ENCODE measurements around the gene IL20.

IL20 gene

DNA sequence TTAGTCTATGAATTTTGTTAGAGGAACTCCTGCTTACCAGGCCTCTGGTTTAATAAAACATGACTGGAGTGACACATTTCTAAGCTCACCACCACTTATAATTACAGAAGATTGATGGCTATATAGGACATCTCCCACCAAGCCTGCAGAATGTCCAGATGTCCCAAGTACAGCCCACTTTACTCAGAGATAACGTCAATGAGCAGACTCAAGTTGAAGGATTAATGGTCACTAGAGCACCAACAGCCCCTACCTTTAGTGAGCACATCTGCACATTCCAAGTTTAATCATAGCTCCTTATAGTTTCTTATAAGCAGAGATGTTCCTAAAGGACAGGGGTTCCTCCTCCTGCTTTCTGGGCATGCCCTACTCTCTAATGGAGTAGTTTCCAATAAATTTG, 37.4 kb upstream of the IL20 start:
- no peak overlapping the region for H3K27ac ChIP-seq (ENCODE audit: low read length)
- H3K27me3 ChIP-seq (replicated peaks; ENCODE audit: insufficient read depth, low read length), result no peaks in the 10 kb centered on the region
- H4K20me1 ChIP-seq (ENCODE audit: insufficient read depth, low read length), result no peaks in the 10 kb centered on the region
- no peaks in the 10 kb centered on the region for H3K9me3 ChIP-seq (replicated peaks; ENCODE audit: insufficient read depth, low read length)
- no peaks in the 10 kb centered on the region for H3K36me3 ChIP-seq (replicated peaks; ENCODE audit: insufficient read depth, low read length)
- TF ChIP-seq, protein P1, sequence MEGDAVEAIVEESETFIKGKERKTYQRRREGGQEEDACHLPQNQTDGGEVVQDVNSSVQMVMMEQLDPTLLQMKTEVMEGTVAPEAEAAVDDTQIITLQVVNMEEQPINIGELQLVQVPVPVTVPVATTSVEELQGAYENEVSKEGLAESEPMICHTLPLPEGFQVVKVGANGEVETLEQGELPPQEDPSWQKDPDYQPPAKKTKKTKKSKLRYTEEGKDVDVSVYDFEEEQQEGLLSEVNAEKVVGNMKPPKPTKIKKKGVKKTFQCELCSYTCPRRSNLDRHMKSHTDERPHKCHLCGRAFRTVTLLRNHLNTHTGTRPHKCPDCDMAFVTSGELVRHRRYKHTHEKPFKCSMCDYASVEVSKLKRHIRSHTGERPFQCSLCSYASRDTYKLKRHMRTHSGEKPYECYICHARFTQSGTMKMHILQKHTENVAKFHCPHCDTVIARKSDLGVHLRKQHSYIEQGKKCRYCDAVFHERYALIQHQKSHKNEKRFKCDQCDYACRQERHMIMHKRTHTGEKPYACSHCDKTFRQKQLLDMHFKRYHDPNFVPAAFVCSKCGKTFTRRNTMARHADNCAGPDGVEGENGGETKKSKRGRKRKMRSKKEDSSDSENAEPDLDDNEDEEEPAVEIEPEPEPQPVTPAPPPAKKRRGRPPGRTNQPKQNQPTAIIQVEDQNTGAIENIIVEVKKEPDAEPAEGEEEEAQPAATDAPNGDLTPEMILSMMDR (IDR thresholded peaks at IDR 0.05; ENCODE audit: low read length), result no peak
- TF ChIP-seq EZH2 (optimal IDR thresholded peaks at IDR 0.05; ENCODE audit: low read depth, low read length) (no peak), EZH2phosphoT487 (IDR thresholded peaks at IDR 0.05; ENCODE audit: low read length) (no peak)
- no peak overlapping the region for H2AFZ ChIP-seq (ENCODE audit: low read length)
- peaks cover 79% of the 10 kb centered on the region for H3K4me1 ChIP-seq (ENCODE audit: low read length)
- H3K9ac ChIP-seq (ENCODE audit: low read length), result no peak overlapping the region
- no peaks in the 10 kb centered on the region for H3K9me2 ChIP-seq (replicated peaks; ENCODE audit: insufficient read depth, low read length)
- no peaks in the 10 kb centered on the region for H3K79me2 ChIP-seq (ENCODE audit: low read length)
- DNase-seq, result no peak
- peak overlapping the region; percentile 64; the same call in 1 of the 2 replicates for H3K4me2 ChIP-seq (ENCODE audit: low read depth, low read length)
- no peak overlapping the region for H3K4me3 ChIP-seq (ENCODE audit: low read length)
- peaks cover 27% of the 10 kb centered on the region for H3F3A ChIP-seq (ENCODE audit: insufficient read depth, low read length)

DNA sequence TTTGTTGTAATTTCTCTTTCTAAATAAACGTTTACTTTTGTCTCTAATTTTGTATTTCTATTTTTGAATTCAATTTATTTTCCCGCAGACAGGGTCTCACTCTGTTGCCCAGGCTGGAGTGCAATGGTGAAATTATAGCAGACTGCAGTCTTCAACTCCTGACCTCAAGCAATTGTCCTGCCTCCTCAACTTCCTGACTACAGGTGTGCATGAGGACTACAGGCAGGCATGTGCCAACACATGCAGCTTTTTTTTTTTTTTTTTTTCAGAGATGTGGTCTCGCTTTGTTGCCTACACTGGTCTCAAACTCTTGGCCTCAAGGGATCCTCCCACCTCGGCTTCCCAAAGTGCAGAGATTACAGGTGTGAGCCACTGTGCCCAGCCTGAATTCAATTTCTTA, 36.7 kb upstream of the IL20 start:
- Histone ChIP-seq H3K36me3 (replicated peaks; ENCODE audit: insufficient read depth, low read length) (no peaks in the 10 kb centered on the region), H3F3A (ENCODE audit: insufficient read depth, low read length) (peaks cover 34% of the 10 kb centered on the region), H3K9me2 (replicated peaks; ENCODE audit: insufficient read depth, low read length) (no peaks in the 10 kb centered on the region), H3K9ac (ENCODE audit: low read length) (no peak overlapping the region), H3K79me2 (ENCODE audit: low read length) (no peaks in the 10 kb centered on the region), H3K27me3 (replicated peaks; ENCODE audit: insufficient read depth, low read length) (no peaks in the 10 kb centered on the region), H2AFZ (ENCODE audit: low read length) (peak overlapping the region; percentile 29), H3K27ac (ENCODE audit: low read length) (peak overlapping the region; percentile 66), H3K9me3 (replicated peaks; ENCODE audit: insufficient read depth, low read length) (no peaks in the 10 kb centered on the region), H3K4me3 (ENCODE audit: low read length) (peak overlapping the region; percentile 10; the same call in 1 of the 2 replicates), H4K20me1 (ENCODE audit: insufficient read depth, low read length) (no peaks in the 10 kb centered on the region), H3K4me1 (ENCODE audit: low read length) (peaks cover 83% of the 10 kb centered on the region), H3K4me2 (ENCODE audit: low read depth, low read length) (peak overlapping the region; percentile 64)
- no peak for TF ChIP-seq EZH2 (optimal IDR thresholded peaks at IDR 0.05; ENCODE audit: low read depth, low read length)
- TF ChIP-seq, protein P1 (IDR thresholded peaks at IDR 0.05; ENCODE audit: low read length), result peak; percentile 43
- peak; percentile 95 for DNase-seq

DNA sequence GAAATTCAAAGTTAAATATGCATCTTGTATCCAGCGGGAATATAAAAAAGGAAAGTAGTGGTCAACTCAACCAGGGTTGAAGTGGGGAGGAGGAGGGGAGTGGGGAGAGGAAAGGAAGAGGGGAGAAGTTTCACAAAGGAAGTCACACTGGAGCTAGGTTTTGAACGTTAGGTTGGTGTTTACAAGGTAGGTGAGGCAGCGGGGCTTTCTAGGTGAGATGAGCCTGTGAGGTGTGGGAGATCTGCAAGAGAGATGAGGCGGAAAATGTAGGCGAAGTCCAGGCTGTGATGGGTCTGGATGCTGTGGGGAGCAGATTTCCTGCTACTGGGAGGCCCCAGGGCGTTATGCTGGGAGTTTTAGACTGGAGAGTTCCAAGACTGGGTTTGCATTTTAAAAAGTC, 36.1 kb upstream of the IL20 start:
- H4K20me1 ChIP-seq (ENCODE audit: insufficient read depth, low read length), result no peaks in the 10 kb centered on the region
- H3F3A ChIP-seq (ENCODE audit: insufficient read depth, low read length), result peaks cover 37% of the 10 kb centered on the region
- DNase-seq, result peak; percentile 76
- H3K9me2 ChIP-seq (replicated peaks; ENCODE audit: insufficient read depth, low read length), result no peaks in the 10 kb centered on the region
- no peak overlapping the region for H3K9ac ChIP-seq (ENCODE audit: low read length)
- peak overlapping the region; percentile 66 for H3K27ac ChIP-seq (ENCODE audit: low read length)
- H3K4me2 ChIP-seq (ENCODE audit: low read depth, low read length), result peak overlapping the region; percentile 64
- no peaks in the 10 kb centered on the region for H3K79me2 ChIP-seq (ENCODE audit: low read length)
- no peaks in the 10 kb centered on the region for H3K9me3 ChIP-seq (replicated peaks; ENCODE audit: insufficient read depth, low read length)
- no peaks in the 10 kb centered on the region for H3K36me3 ChIP-seq (replicated peaks; ENCODE audit: insufficient read depth, low read length)
- H3K4me3 ChIP-seq (ENCODE audit: low read length), result peak overlapping the region; percentile 10
- H3K4me1 ChIP-seq (ENCODE audit: low read length), result peaks cover 83% of the 10 kb centered on the region
- TF ChIP-seq EZH2phosphoT487 (IDR thresholded peaks at IDR 0.05; ENCODE audit: low read length), result no peak
- TF ChIP-seq, protein P1 (IDR thresholded peaks at IDR 0.05; ENCODE audit: low read length), result no peak
- no peak for TF ChIP-seq EZH2 (optimal IDR thresholded peaks at IDR 0.05; ENCODE audit: low read depth, low read length)
- H2AFZ ChIP-seq (ENCODE audit: low read length), result peak overlapping the region; percentile 29
- H3K27me3 ChIP-seq (replicated peaks; ENCODE audit: insufficient read depth, low read length), result no peaks in the 10 kb centered on the region

Data from MM.1S (cell line).